HG03558 (cell line): ENCODE measurements around the gene PDE6B.
"Not testable (repeated sequence)": the region's sequence is repeated elsewhere in the genome, so short reads cannot be mapped to it uniquely, and the experiment has no call there.

Source experiments
- ATAC-seq: cut with Tn5 transposase; IDR thresholded peaks from one replicate; pipeline ENCODE4 v1.9.1; 2021; ENCODE audit warnings: moderate number of reproducible peaks; ENCODE audit not compliant: unreplicated experiment; ENCODE audit errors: extremely low read depth

The PDE6B gene

GRCh38 chr4:666822-667544, 41.6 kb downstream of the PDE6B start:
- no peak for ATAC-seq

GRCh38 chr4:667545-667925, 42.2 kb downstream of the PDE6B start:
- ATAC-seq, result no peak

GRCh38 chr4:668219-668618, 42.8 kb downstream of the PDE6B start:
- not testable (repeated sequence) for ATAC-seq

- ATAC-seq, result not testable (repeated sequence)
Measured at GRCh38 chr4:669806-670559, 44.6 kb downstream of the PDE6B start.

GRCh38 chr4:671769-672168, 46.4 kb downstream of the PDE6B start:
- no peak for ATAC-seq

GRCh38 chr4:673349-674091, 48.1 kb downstream of the PDE6B start:
- ATAC-seq, result no peak

- ATAC-seq, result peak; percentile 74
Measured at GRCh38 chr4:674172-675035, 49.0 kb downstream of the PDE6B start, which contains the start of the genes ATP5ME and MYL5. Gene ATP5ME, minus strand, starts transcription at chr4:674276. Its CDS starts 29 bp downstream, at chr4:674247. Gene MYL5, plus strand, starts transcription at chr4:674542. Its CDS starts 3,485 bp downstream, at chr4:678027.

GRCh38 chr4:675036-675882, 49.9 kb downstream of the PDE6B start:
- no peak for ATAC-seq

- ATAC-seq, result no peak
Measured at GRCh38 chr4:675980-676870, 50.9 kb downstream of the PDE6B start.

- ATAC-seq, result no peak
Measured at GRCh38 chr4:676871-677235, 51.5 kb downstream of the PDE6B start.

- ATAC-seq, result no peak
Measured at GRCh38 chr4:677431-678293, 52.3 kb downstream of the PDE6B start.

- ATAC-seq, result no peak
Measured at GRCh38 chr4:678331-679103, 53.1 kb downstream of the PDE6B start.

GRCh38 chr4:679104-679481, 53.7 kb downstream of the PDE6B start:
- no peak for ATAC-seq

GRCh38 chr4:679629-680028, 54.3 kb downstream of the PDE6B start:
- no peak for ATAC-seq

GRCh38 chr4:680091-680490, 54.7 kb downstream of the PDE6B start:
- ATAC-seq, result no peak

GRCh38 chr4:680551-680927, 55.2 kb downstream of the PDE6B start:
- ATAC-seq, result no peak
